ENCODE measurements around the gene C9orf50.

C9orf50 gene

GRCh38 chr9:129627556-129628440, 6.9 kb upstream of the C9orf50 start:
- H2AK5ac ChIP-seq (ENCODE audit: low read depth, low read length), result no peak overlapping the region
- H4K91ac ChIP-seq (ENCODE audit: low read depth, low read length, poor library complexity), result no peak overlapping the region
- no peak overlapping the region for H2BK15ac ChIP-seq (ENCODE audit: low read length)
- no CpG with 5 or more reads among the region's 12 CpGs for WGBS, 2 donors (ENCODE audit: extremely low coverage in 2 of 2, insufficient read length in 2 of 2, insufficient replicate concordance in 1 of 2)
- peaks cover 27% of the 10 kb centered on the region for H3K79me1 ChIP-seq (ENCODE audit: low read depth, low read length)
- no peak overlapping the region for H3K14ac ChIP-seq (ENCODE audit: low read length)
- H3K9me3 ChIP-seq (replicated peaks in 1 of 2; ENCODE audit: control insufficient read depth in 2 of 2, insufficient read depth in 1 of 2, low read depth in 1 of 2, low read length in 2 of 2), result no peaks in the 10 kb centered on the region
- no peak for DNase-seq (ENCODE audit: low spot score)
- no peak overlapping the region for H3K9ac ChIP-seq (ENCODE audit: low read depth, low read length, poor library complexity)
- H2BK120ac ChIP-seq (ENCODE audit: low read depth, low read length), result no peak overlapping the region
- peaks cover 13 to 52% of the 10 kb centered on the region in 2 donors for H3K36me3 ChIP-seq (replicated peaks in 1 of 2; ENCODE audit: control insufficient read depth in 2 of 2, insufficient read depth in 2 of 2, low read length in 2 of 2)
- no peak overlapping the region for H2AFZ ChIP-seq (ENCODE audit: low read length)
- H3K4me1 ChIP-seq (ENCODE audit: control insufficient read depth in 2 of 2, insufficient read depth in 1 of 2, low read depth in 1 of 2, low read length in 2 of 2), result peaks cover 4 to 19% of the 10 kb centered on the region in 2 donors
- peak overlapping the region in 1 of 2 donors; percentile 98 for H3K4me3 ChIP-seq (ENCODE audit: low read length in 2 of 2)
- no peak overlapping the region for H3K4ac ChIP-seq (ENCODE audit: low read length)
- H2BK5ac ChIP-seq (ENCODE audit: low read length), result no peak overlapping the region
- no peak overlapping the region for H3K4me2 ChIP-seq (ENCODE audit: insufficient read depth, low read length, poor library complexity, severe bottlenecking)
- H3K27ac ChIP-seq (replicated peaks; ENCODE audit: low read length), result no peak overlapping the region
- no peak overlapping the region for H2BK12ac ChIP-seq (ENCODE audit: low read length)
- H3K18ac ChIP-seq (ENCODE audit: low read length), result no peak overlapping the region
- no peak overlapping the region for H4K8ac ChIP-seq (ENCODE audit: low read depth, low read length)
- no peaks in the 10 kb centered on the region for H3K27me3 ChIP-seq (ENCODE audit: control insufficient read depth in 3 of 3, insufficient read depth in 3 of 3, low read depth in 1 of 3, low read length in 3 of 3)
- H3K23ac ChIP-seq (ENCODE audit: low read depth, low read length, poor library complexity), result no peak overlapping the region

DNA sequence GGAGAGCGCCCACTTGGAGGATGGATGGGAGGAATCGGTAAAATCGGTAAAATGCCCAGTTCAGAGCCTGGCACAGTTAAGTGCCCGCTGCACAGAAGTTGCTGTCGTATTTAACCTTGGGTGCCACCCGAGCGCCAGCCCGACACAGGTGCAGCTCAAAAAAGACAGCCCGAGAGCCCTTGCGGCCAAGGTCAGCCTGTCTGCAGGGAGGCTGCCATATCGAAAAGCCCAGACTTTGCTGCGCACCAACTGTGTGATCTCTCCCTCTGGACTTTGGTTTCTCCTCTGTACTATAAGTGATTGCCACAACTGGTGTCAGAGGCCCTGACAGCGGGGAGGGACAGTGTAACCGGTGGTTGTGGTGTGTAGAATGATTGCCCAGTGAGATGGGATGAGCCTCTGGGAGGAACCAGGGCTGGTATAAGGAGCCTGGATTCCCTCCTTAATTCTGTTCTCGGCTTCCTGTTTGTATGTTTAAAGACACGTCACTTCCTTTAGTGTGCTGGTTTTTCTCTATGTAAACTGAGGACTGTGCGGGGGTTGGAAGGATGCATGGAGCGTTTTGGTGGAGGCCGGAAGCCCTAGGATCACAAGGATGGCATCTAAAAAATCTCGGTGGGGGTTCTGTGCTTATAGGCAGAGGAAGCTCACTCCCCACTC, 5.9 kb upstream of the C9orf50 start:
- peaks cover 0 to 2% (median 0%) of the 10 kb centered on the region in 3 experiments for H3K27me3 ChIP-seq (ENCODE audit: control insufficient read depth in 3 of 3, insufficient read depth in 3 of 3, low read depth in 1 of 3, low read length in 3 of 3)
- H2BK5ac ChIP-seq (ENCODE audit: low read length), result no peak overlapping the region
- peak overlapping the region; percentile 98 for H3K4me3 ChIP-seq (ENCODE audit: low read length in 2 of 2)
- no peak overlapping the region for H2BK15ac ChIP-seq (ENCODE audit: low read length)
- no peak overlapping the region for H3K4ac ChIP-seq (ENCODE audit: low read length)
- no peak for DNase-seq (ENCODE audit: low spot score)
- no peak overlapping the region for H2BK12ac ChIP-seq (ENCODE audit: low read length)
- H4K91ac ChIP-seq (ENCODE audit: low read depth, low read length, poor library complexity), result no peak overlapping the region
- no peak overlapping the region for H3K18ac ChIP-seq (ENCODE audit: low read length)
- peaks cover 7 to 41% of the 10 kb centered on the region in 2 donors for H3K36me3 ChIP-seq (replicated peaks in 1 of 2; ENCODE audit: control insufficient read depth in 2 of 2, insufficient read depth in 2 of 2, low read length in 2 of 2)
- peaks cover 4 to 19% of the 10 kb centered on the region in 2 donors for H3K4me1 ChIP-seq (ENCODE audit: control insufficient read depth in 2 of 2, insufficient read depth in 1 of 2, low read depth in 1 of 2, low read length in 2 of 2)
- H3K4me2 ChIP-seq (ENCODE audit: insufficient read depth, low read length, poor library complexity, severe bottlenecking), result peak overlapping the region; percentile 100
- H2BK120ac ChIP-seq (ENCODE audit: low read depth, low read length), result no peak overlapping the region
- H3K9ac ChIP-seq (ENCODE audit: low read depth, low read length, poor library complexity), result peak overlapping the region; percentile 91
- H2AFZ ChIP-seq (ENCODE audit: low read length), result peak overlapping the region; percentile 97
- no CpG with 5 or more reads among the region's 20 CpGs for WGBS, 2 donors (ENCODE audit: extremely low coverage in 2 of 2, insufficient read length in 2 of 2, insufficient replicate concordance in 1 of 2)
- peak overlapping the region; percentile 66 for H2AK5ac ChIP-seq (ENCODE audit: low read depth, low read length)
- no peak overlapping the region for H4K8ac ChIP-seq (ENCODE audit: low read depth, low read length)
- H3K23ac ChIP-seq (ENCODE audit: low read depth, low read length, poor library complexity), result no peak overlapping the region
- no peak overlapping the region for H3K14ac ChIP-seq (ENCODE audit: low read length)
- peaks cover 23% of the 10 kb centered on the region for H3K79me1 ChIP-seq (ENCODE audit: low read depth, low read length)
- H3K9me3 ChIP-seq (replicated peaks in 1 of 2; ENCODE audit: control insufficient read depth in 2 of 2, insufficient read depth in 1 of 2, low read depth in 1 of 2, low read length in 2 of 2), result no peaks in the 10 kb centered on the region
- H3K27ac ChIP-seq (replicated peaks; ENCODE audit: low read length), result no peak overlapping the region

- no peak within 1 kb of the TSS for H2BK120ac ChIP-seq (ENCODE audit: low read depth, low read length)
- H2AK5ac ChIP-seq (ENCODE audit: low read depth, low read length), result peak within 1 kb of the TSS; percentile 66
- peak within 1 kb of the TSS; percentile 91 for H3K9ac ChIP-seq (ENCODE audit: low read depth, low read length, poor library complexity)
- no peak within 1 kb of the TSS for H3K14ac ChIP-seq (ENCODE audit: low read length)
- no peak within 1 kb of the TSS for H4K8ac ChIP-seq (ENCODE audit: low read depth, low read length)
- peaks cover 17% of the 10 kb centered on the region for H3K79me1 ChIP-seq (ENCODE audit: low read depth, low read length)
- no peak within 1 kb of the TSS for H4K91ac ChIP-seq (ENCODE audit: low read depth, low read length, poor library complexity)
- peaks cover 4 to 19% of the 10 kb centered on the region in 2 donors for H3K4me1 ChIP-seq (ENCODE audit: control insufficient read depth in 2 of 2, insufficient read depth in 1 of 2, low read depth in 1 of 2, low read length in 2 of 2)
- H2AFZ ChIP-seq (ENCODE audit: low read length), result peak within 1 kb of the TSS; percentile 97
- peak within 1 kb of the TSS; percentile 50 for H2BK15ac ChIP-seq (ENCODE audit: low read length)
- peak within 1 kb of the TSS; percentile 96 for H3K18ac ChIP-seq (ENCODE audit: low read length)
- no peak within 1 kb of the TSS for H3K4ac ChIP-seq (ENCODE audit: low read length)
- H3K27ac ChIP-seq (replicated peaks; ENCODE audit: low read length), result no peak within 1 kb of the TSS
- peak within 1 kb of the TSS; percentile 98 for H3K4me3 ChIP-seq (ENCODE audit: low read length in 2 of 2)
- H3K36me3 ChIP-seq (replicated peaks in 1 of 2; ENCODE audit: control insufficient read depth in 2 of 2, insufficient read depth in 2 of 2, low read length in 2 of 2), result peaks cover 3 to 35% of the 10 kb centered on the region in 2 donors
- H3K9me3 ChIP-seq (replicated peaks in 1 of 2; ENCODE audit: control insufficient read depth in 2 of 2, insufficient read depth in 1 of 2, low read depth in 1 of 2, low read length in 2 of 2), result no peaks in the 10 kb centered on the region
- peak; percentile 81 for DNase-seq (ENCODE audit: low spot score)
- WGBS, 2 donors (ENCODE audit: extremely low coverage in 2 of 2, insufficient read length in 2 of 2, insufficient replicate concordance in 1 of 2), result no CpG with 5 or more reads among the region's 55 CpGs
- H2BK12ac ChIP-seq (ENCODE audit: low read length), result no peak within 1 kb of the TSS
- peak within 1 kb of the TSS; percentile 85 for H2BK5ac ChIP-seq (ENCODE audit: low read length)
- H3K23ac ChIP-seq (ENCODE audit: low read depth, low read length, poor library complexity), result peak within 1 kb of the TSS; percentile 81
- peak within 1 kb of the TSS; percentile 100 for H3K4me2 ChIP-seq (ENCODE audit: insufficient read depth, low read length, poor library complexity, severe bottlenecking)
- H3K27me3 ChIP-seq (ENCODE audit: control insufficient read depth in 3 of 3, insufficient read depth in 3 of 3, low read depth in 1 of 3, low read length in 3 of 3), result peaks cover 0 to 8% (median under 1%) of the 10 kb centered on the region in 3 experiments
These were observed 5.3 kb upstream of the C9orf50 start, which contains the start of gene NTMT1 for GRCh38 chr9:129626079-129626624. TSS of gene NTMT1 (plus strand) at chr9:129626163. CDS start at chr9:129632704, 6,541 bp downstream.
